Astrocyte (in vitro differentiated cells and primary cell): ENCODE data around the gene ATXN1.

Source experiments
- EZH2 ChIP-seq: IDR thresholded peaks from 2 replicates; pipeline ENCODE4 v1.6.1; 2012; ENCODE audit warnings: mild to moderate bottlenecking, low read length, inconsistent platforms; ENCODE audit not compliant: insufficient read depth
- TF ChIP-seq, protein P1 (sequence below): IDR thresholded peaks from 2 replicates; pipeline ENCODE4 v1.5.1; 2011; ENCODE audit warnings: low read depth, mild to moderate bottlenecking, inconsistent platforms, low read length, moderate library complexity; ENCODE audit not compliant: insufficient read depth

DNA sequence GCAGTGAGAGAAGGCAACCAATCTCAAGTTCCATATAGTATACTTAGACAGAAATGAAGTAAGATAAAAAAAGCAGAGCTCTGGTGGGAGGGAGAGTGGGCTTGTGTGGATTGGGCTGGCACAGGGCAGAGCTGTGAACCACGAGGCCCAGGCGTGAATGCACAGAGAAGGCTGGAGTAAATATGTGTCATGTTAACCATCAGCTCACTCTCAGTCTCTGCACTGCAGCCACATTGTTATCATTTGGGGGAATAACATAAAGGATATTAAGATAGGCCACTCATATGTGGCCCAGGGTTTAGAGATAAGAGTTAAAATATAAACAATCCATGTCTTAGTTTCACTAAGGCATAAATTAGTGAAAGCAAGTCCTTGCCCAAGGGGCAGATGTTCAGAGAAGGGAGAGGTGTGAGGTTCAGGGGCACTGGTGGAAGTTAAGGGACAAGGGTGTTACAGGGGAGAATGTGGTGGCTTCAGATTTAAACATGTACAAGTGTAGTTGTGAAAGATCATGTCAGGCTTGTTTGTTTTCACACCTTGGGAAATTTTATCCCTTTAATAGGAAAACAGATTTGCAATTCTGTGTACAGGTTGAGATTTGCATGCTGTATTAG, 508.5 kb downstream of the ATXN1 start:
- TF ChIP-seq, protein P1, sequence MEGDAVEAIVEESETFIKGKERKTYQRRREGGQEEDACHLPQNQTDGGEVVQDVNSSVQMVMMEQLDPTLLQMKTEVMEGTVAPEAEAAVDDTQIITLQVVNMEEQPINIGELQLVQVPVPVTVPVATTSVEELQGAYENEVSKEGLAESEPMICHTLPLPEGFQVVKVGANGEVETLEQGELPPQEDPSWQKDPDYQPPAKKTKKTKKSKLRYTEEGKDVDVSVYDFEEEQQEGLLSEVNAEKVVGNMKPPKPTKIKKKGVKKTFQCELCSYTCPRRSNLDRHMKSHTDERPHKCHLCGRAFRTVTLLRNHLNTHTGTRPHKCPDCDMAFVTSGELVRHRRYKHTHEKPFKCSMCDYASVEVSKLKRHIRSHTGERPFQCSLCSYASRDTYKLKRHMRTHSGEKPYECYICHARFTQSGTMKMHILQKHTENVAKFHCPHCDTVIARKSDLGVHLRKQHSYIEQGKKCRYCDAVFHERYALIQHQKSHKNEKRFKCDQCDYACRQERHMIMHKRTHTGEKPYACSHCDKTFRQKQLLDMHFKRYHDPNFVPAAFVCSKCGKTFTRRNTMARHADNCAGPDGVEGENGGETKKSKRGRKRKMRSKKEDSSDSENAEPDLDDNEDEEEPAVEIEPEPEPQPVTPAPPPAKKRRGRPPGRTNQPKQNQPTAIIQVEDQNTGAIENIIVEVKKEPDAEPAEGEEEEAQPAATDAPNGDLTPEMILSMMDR, result no peak
- TF ChIP-seq EZH2, result no peak
